GM21529 (cell line): ENCODE measurements around the gene IVNS1ABP.
A peak's percentile ranks its signal among the peaks of the same experiment; 100 is the strongest.

Source experiments
- ATAC-seq: cut with Tn5 transposase; IDR thresholded peaks from one replicate; pipeline ENCODE4 v1.9.1; 2021; ENCODE audit not compliant: unreplicated experiment

The IVNS1ABP gene

DNA sequence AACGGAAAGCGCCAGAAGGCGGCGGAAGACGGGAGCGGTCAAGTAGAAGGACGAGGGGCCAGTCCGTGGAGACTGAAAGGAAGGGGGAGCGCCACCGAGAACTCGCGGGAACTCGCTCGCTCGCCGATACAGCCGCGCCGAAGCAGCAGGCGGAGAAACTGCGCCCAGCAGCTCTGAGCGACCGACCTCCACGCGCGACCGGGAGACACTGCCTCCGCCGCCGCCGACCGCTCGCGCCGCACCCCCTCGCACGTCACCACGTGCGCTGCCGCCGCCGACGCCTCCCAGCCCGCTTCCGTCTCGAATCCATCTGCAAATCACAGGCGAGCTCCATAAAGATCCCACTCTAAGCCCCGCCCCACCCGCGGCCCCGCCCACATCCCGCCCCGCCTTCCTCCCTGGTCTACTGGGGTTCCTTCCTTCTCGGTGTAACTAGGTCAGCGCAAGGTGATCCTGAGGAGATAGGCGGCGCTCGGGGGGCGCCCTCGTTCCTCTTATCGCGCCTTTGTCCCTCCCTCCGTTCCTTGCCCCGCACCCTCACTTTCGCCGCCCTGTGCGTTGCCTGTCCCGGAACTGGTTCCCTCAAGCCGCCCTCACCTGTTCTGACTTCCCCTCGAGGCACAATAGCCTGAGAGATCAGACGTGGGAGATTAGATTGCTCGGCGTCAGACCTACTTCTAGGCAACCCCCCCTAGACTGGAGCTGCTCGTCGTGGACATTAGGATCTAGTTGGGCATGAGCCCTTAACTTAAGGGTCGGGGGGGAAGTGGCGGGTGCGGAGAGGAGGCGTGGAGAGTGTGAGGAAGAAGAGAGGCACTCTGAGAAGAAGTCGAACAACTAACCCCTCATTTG lies at the start of gene IVNS1ABP:
Gene IVNS1ABP (minus strand): TSS at position 210 of the 852 bp plus-strand sequence. CDS start 7,750 bp downstream, outside the sequence.
- peak; percentile 70 for ATAC-seq

DNA sequence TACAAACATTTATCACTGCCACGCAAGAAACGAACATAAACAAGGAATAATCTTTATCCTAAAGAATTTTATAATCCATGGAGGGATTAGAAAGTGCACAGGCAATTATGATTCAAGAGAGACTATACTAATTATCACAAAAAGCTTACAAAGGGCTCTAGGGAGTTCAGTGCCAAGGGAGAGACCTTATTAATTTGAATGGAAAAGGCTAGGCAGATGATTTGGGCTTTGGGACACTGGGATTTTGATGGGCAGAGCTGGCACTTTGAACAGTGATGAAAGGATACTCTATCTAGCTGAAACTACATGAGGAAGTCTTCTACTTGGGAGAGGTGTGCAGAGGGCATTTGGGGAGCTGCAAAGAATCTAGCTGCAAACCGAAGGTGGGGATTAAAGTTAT lies 48.9 kb upstream of the IVNS1ABP start:
- no peak for ATAC-seq

DNA sequence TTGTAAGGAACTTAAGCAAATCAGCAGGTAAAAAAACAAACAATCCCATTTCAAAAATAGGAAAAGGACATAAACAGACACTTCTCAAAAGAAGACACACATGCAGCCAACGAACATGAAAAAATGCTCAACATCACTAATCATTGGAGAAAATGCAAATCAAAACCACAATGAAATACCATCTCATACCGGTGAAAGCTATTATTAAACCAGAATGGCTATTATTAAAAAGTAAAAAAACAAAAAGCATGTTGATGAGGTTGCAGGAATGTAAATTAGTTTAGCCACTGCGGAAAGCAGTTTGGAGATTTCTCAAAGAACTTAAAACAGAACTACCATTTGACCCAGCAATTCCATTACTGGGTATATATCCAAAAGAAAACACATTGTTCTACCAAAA lies 47.5 kb upstream of the IVNS1ABP start:
- ATAC-seq: peak; percentile 57

DNA sequence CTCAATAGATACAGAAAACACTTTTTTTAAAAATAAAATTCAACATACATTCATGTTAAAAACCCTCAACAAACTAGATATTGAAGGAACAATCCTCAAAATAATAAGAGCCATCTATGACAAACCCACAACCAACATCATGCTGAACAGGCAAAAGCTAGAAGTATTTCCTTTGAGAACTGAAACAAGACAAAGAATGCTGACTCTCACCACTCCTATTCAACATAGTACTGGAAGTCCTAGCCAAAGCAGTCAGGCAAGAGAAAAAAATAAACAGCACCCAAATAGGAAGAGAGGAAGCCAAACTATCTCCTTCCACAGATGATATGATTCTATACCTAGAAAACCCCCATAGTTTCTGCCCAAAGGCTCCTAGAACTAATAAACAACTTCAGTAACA lies 46.2 kb upstream of the IVNS1ABP start:
- ATAC-seq: no peak

DNA sequence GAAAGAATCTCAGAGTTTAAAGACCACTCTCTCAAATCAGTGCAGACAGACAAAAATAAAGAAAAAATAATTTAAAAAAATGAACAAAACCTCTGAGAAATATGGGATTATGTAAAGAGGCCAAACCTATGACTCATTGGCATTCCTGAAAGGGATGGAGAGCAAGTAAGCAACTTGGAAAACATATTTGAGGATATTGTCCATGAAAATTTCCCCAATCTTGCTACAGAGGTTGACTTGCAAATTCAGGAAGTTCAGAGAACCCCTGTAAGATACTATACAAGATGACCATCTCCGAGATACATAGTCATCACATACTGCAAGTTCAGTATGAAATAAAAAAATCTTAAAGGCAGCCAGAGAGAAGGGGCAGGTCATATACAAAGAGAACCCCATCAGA lies 43.7 kb upstream of the IVNS1ABP start:
- ATAC-seq: no peak

DNA sequence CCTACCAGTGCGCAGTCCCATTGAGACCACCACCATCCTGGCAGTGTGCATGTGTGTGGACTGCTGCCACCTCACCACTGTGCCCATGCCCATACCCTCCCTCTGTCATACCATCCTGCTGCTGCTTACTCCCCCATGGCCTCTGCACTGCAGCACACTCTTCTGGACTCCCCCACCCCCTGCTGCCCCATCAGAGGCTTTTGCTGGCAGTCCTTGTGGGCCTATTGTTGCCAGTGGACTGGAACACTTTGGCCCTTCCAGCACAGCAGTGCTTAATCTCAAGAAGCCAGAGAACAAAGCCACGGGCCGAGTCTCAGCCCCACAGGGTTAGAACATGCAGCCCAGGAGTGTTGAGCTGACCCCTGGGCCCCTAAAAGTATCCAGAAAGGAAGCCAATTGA lies 41.9 kb upstream of the IVNS1ABP start:
- no peak for ATAC-seq

DNA sequence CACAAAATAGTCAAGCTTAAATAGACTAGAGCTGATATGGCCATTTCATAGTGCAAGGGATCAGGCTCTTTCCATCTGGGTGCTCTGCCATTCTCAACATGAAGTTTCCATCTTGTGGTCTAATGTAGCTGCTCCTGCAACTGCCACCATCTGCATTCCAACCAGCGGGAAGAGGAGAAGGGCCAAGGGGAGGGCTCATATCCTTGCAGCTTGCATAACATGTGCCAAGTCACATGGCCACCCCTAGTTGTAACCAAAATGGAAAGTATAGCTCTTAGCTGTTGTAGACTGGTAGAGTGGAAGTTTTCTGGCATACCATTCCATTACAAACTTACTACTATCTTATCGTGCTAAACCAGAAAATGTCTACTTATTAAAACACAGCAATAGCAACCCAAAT lies 38.9 kb upstream of the IVNS1ABP start:
- ATAC-seq: no peak

DNA sequence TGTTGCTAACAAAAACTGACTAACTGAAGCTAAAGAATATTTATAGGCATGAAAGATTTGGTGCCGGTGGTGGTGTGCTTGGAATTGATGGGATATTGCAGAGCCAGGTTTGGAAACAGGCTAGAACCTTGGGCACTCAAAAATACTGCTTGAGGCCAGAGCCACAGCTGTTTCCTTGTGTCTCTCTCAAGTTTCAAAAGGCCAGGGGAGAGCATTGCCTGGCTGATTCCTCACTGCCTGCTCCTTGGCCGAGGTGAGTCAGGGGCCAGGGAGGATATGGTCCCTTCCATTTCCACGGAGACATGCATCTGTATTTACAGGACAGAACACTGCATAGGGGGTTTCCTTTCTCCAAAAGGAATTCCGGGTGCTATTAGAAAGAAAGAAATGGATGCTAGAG lies 36.1 kb upstream of the IVNS1ABP start:
- no peak for ATAC-seq

DNA sequence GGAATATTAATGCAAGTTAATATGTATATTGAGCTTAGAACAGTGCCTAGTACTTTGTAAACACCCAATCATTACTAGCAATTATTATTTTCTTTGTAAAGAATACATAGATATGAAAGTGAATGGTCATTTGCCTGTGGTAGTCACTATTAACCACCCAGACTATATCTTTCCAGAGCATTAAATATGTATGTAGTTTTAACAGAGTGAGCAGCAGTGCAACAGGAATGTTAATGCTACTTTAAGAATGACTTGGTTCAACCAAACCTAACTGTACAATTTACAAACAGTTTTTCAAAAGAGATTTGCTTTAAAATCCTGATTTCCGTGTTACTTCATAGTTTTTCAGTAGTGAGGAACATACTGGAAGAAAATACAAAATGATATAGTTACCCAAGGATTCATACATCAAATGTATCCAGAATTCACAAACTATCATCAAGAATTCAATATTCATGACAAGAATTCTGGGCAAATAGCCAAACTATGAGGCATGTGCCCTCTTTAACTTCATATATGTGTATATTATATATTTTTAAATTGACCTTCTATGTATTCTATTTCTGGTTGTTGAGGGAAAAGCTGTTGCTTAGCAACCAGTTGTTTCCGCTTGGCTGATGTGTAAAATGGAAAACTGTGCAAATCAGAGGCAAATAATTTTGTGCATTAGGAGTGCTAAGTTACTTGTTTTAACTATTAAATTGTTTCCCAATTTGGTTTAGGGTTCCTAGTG lies 34.9 kb upstream of the IVNS1ABP start:
- no peak for ATAC-seq

DNA sequence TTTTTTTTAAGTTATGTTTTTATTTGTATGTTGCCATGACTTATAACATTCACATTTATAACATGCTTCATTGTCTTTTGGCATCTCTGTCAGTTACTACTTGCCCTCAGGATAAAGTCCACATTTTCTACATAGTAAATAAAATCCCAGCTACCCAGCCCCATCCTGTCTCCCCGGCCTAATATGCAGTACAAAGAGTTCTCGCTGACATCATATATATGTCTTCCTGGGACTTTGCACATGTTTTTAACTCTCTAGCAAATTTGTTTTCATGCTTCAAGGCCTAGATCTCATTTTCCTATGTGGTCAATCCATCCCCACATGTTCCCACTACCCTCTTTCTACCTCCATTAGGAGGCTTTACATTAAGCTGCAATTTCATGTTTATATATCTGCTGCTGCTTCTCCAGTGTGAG lies 33.0 kb upstream of the IVNS1ABP start:
- no peak for ATAC-seq

DNA sequence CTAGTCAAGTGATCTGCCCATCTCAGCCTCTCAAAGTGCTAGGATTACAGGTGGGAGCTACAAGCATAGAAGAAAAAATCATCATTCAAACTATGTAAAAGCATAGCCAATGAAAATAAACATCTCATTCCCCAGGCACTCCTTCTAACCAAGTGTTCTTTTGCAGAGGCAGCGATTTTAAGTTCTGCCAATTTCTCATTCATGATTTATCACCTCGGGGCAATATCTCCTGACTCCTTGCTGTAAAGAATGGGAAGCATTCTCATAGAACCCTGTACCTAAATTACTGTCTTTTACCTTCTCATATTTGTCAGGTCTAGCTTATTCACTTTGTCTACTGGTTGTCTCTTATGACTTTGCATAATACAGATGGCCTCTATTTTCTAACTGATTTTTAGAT lies 32.5 kb upstream of the IVNS1ABP start:
- ATAC-seq: no peak

DNA sequence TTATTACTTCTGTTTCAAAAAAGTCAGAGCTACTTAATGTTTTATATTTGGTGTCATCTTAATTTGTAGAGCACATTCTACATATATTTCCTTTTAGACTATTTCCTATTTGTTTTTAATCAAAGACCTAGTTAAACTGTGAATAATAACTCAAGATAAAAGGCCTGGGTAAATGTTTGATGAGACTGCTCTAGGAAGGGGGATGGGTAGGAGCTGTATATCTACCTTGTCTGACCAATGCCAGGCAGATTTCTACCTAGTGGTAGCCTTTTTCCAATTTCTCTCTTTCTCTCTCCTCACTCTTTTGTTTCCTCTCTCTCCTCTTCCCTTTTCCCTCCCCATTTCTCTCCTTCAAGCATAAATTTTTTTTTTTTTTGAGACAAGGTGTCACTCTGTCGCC lies 31.9 kb upstream of the IVNS1ABP start:
- ATAC-seq: no peak

DNA sequence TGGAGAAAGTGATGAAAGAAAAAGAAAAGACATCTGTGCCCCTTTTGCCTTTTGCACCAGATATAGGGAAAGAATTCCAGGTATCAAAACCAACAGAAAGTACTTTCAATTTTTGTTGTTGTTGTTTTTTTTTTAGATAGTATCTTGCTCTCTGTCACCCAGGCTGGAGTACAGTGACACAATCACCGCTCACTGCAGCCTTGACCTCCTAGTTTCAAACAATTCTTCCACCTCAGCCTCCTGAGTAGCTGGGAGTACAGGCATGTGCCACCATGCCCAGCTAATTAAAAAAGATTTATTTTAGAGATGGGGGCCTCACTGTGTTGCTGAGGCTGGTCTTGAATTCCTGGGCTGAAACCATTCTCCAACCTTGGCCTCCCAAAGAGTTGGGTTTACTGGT lies 31.3 kb upstream of the IVNS1ABP start:
- ATAC-seq: no peak

DNA sequence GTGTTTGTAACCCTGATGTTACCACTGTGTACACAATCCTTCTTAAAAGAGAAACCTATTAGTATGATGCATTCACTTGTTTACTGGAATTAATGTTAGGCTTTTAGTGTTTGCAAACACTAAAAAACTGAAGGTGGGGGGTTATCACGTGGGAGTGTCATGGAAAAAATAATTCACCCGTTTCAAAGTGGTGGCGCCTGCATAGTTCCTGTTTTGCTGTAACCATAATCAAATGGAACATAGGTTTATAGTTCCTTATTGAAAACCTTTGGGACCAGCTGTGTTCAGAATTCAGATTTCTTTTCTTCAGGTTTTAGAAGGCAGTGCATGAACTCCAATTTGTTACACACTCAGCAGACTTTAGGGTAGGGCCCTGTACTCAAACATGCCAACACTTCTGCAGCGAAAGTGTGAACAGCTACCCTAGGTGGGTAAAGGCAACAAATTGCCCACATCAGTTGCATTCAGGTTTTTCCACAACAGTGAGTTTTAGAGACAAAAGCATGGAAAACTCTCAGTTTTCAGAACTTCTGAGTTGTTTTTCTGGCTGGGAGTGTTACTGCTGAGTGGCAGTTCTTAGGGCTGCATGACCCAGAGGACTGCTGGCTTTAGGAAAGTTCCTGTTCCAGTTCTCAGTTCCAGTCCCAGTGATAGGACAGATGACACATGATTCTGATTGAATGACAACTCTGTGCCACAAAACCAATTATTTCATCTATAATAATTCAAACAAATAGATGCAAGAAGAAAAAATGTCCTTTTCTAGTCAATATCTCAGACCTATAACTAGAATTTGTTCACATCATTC lies 29.1 kb upstream of the IVNS1ABP start:
- peak; percentile 54 for ATAC-seq

DNA sequence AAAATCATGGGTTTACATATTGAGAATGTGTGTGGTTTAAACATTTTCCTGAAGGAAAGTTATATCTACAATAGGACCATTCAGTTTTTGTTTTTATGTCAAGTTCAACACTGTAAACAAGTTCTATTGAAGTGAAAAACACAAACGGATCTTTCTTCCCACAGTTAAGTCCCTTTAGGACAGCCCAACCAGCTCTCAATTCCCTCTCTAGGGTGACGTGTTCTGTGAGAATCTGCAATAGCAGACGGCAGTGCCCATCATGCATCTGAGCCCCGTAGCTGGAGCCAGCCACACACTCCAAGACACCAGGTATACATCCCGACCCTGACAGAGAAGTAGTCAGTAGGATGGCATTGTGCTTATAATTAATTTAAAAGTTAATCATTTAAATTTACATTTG lies 26.3 kb upstream of the IVNS1ABP start:
- no peak for ATAC-seq

DNA sequence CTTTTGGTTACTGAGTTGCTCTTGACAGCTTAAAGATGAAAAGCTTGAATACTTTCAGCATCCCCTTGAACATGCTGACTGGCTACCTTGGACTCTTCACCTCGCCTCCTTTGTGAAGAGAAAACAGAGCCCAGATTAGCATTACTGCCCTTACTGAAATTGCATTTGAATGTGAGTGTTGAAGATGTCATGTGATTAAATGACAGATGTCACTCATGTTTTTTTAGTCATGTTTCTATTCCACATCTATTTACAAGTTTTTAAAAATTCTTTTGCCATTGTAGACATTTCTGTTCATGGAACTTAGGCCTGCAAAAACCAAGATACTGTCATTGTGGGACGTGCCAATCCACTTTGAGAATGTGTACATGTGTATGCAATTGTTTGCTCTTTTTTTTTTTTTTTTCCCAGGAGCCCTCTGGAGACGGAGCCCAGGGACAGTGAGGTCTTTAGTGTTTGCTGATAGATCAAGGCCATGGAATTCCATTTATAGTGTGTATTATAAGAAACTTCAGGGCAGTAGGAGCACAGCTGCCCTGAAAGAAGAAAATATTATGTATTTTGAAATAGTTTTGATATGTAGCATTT lies 25.7 kb upstream of the IVNS1ABP start:
- no peak for ATAC-seq

DNA sequence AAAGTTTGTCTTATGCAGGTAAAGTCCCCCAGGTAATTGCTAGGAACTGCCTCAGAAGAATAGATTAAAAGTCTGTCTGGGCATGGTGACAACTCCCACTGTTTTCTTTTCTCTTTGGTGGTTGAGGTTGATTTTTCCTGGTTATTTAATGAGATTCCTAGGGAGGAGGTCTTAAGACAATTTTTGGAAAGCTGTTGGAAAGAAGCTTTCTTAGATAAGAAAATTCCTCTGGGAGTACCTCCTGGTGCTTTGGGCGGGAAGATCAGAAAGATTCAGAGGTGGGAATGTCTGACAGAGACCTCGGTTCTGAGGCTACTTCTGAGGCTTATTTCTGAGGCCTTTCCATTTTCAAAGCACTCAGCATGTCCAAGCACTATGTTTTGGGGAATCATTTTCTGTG lies 25.0 kb upstream of the IVNS1ABP start:
- no peak for ATAC-seq

DNA sequence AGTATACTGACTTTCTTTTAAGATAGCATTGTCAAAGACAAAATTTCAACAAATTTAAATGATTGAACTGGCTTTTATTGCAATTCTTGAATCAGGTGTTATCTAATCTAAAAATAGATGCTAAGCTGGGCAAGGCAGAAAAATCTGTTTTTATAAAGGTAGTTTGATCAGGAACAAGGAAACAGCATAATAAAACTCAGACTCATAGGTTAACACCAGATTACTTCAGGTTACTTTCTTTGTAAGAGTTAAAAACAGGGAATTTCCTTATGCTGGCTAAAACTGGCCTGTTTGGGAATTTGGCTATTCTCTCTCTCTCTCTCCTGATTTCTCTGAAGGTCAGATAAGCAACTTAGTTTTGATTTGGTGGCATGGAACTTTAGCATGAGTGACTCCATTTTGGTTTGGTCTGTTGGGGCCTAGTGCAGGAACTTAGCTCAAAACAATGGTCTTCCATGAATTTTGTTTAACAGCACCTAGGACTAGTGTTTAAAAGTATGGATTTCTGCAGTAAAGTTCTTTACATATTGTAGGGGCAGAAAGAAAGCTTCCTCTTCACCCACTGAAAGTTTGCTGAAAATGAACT lies 24.2 kb upstream of the IVNS1ABP start:
- ATAC-seq: no peak

DNA sequence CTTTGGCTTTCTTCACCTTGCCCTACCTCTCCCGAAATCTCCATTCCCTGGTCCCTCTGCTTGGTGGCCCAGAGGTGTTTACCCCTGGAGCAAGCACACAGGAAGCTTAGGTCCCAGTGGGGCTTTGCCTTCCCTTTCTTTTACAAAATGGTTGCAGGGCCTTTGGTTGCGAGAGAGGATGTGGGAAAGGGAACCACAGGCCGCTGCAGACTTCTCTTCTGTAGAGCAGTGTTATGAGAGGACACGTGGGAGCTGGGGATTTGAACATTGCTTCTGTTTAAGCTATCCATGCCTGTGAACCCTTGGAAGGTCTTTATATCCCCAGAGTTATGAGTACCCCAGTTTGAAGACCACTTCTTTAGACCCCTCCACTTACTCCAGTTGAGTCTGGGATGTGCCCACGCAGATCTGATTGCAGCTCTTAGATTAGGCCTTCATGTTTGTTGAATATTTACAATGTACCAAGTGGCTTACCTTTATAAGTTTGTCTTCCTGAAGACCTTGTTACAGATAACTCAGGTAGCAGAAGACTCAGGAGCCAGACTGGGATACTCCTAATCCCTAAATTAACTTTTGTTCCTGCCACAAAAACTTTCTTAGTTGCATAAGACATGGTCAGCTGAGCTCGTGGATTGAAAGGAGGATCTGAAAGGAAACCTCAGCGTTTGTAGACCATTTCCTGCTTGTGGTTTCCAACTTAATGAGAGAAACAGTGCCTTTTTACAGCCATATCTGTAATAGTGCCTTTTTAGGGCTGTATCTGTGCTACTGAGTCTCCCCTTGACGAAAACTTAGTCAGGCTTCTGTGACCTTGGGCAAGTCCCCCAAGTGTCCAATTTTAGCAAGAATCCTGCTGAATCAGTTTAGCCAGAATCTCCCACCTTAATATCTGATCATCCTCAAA lies 21.9 kb upstream of the IVNS1ABP start:
- peak; percentile 96 for ATAC-seq

DNA sequence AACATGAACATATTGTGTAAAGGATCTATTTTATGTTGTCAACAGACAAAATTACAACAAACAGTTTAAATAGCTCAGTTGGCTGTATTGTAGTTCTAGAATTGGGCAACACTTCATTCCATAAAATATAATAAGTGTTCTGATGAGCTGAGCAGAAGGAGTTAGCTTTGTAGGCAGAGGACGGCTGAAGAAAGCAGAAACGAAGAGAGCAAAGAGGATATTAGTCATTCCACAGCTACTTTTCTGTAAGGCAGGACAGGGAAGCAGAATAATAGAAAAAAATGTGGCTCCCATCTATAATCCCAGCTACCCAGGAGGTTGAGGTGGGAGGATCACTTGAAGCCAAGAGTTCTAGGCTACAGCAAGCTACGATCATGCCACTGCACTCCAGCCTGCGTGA lies 20.2 kb upstream of the IVNS1ABP start:
- no peak for ATAC-seq
